GM18867 (cell line): ENCODE measurements around the gene IL17B.
A peak's percentile ranks its signal among the peaks of the same experiment; 100 is the strongest.
"Not testable (repeated sequence)": the region's sequence is repeated elsewhere in the genome, so short reads cannot be mapped to it uniquely, and the experiment has no call there.

Experiments
- ATAC-seq: cut with Tn5 transposase; IDR thresholded peaks from one replicate; pipeline ENCODE4 v1.9.1; 2021; ENCODE audit warnings: mild to moderate bottlenecking, moderate library complexity; ENCODE audit not compliant: unreplicated experiment

IL17B gene

GRCh38 chr5:149403923-149404745, 25.0 kb upstream of the IL17B start:
- ATAC-seq, result no peak

- ATAC-seq, result no peak
Observed at GRCh38 chr5:149402291-149402690, 23.2 kb upstream of the IL17B start.

- ATAC-seq, result no peak
Observed at GRCh38 chr5:149401051-149401450, 22.0 kb upstream of the IL17B start.

DNA sequence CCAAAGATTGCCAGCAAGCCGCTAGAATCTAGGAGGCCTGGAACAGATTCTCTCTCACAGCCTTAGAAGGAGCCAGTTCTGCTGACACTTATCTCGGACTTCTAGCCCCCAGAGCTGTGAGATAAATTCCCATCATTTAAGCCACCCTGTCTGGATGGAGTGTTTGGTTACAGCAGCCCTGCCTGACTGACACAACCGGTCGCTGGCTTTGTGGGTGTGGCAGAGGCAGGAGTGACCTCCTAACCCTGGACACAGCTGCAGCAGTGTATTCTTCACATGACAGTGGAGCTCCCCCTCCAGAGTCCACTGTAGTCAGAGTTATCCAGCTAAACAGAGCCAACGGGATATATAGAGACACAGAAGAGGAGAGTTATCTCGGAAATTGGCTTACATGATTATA, 21.2 kb upstream of the IL17B start:
- ATAC-seq, result no peak

DNA sequence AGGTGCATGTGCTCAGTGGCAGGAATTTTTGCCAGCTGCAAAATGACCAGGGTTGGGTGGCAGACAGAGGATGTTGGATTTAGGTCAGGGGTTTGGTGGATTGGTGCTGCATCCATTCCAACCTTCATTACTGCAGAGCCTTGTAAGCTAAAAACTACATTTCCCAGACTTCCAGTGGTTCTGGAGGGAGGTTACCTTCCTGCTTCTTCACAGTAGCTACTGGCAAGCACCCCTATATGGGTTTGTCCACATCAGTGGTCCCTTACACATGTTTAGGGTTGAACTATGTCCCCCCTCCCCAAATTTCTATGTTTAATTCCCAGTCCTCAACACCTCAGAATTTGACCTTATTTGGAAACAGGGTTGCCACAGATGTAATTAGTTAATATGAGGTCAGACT, 20.7 kb upstream of the IL17B start:
- ATAC-seq, result no peak

GRCh38 chr5:149398747-149399266, 19.7 kb upstream of the IL17B start:
- ATAC-seq, result not testable (repeated sequence)

- ATAC-seq, result no peak
Observed at GRCh38 chr5:149397530-149397929, 18.4 kb upstream of the IL17B start.

- not testable (repeated sequence) for ATAC-seq
Observed at GRCh38 chr5:149394996-149395395, 15.9 kb upstream of the IL17B start.

DNA sequence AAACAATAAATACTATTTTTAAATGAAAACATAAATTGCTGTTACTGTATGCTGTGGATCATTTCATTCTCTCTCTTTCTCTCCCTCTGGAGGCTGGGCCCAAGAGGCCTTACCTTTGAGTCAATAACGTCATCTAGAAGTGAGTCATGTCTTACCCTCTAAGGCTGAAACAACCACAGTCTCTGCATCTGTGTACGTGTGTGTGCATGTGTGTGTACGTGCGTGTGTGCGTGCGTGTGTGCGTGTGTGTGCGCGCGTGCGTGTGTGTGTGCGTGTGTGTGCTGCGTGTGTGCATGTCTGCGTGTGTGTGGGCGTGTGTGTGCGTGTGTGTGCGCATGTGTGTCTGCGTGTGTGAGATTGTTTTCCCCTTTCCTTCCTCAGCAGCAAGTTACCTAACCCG, 13.6 kb upstream of the IL17B start:
- ATAC-seq, result no peak

DNA sequence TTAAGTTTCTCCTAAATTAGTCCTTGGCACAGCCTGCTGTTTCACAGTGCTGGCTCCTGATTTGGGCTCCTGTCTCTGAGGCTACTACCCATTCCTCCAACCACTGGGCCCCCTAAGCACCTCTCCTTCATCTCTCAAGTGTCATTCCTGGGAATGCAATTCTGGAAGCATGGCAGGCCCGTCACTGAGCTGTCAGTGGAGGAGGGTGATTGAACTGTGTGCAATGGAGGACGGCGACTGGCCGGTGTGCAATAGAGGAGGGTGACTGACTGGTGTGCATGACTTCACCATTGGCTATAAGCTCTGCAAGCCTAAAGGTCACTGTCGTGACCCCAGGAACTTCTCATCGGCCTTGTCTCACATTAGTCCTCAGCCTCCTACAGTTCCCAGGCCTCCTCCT, 12.4 kb upstream of the IL17B start:
- ATAC-seq, result no peak

DNA sequence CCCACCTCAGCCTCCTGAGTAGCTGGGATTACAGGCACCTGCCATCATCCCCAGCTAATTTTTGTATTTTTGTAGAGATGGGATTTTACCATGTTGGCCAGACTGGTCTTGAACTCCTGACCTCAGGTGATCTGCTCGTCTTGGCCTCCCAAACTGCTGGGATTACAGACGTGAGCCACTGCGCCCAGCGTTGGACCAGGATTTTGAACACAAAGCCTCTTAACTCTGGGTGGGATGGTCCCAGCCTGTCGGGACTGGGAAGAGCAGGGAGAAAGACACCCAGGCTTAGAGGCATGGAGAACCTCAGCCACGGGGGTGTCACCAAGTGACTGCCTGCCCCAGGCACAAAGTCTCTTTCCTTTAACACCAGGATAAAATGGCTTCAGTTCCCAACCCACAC, 12.0 kb upstream of the IL17B start:
- ATAC-seq, result not testable (repeated sequence)

GRCh38 chr5:149389552-149390495, 10.7 kb upstream of the IL17B start:
- ATAC-seq, result no peak

DNA sequence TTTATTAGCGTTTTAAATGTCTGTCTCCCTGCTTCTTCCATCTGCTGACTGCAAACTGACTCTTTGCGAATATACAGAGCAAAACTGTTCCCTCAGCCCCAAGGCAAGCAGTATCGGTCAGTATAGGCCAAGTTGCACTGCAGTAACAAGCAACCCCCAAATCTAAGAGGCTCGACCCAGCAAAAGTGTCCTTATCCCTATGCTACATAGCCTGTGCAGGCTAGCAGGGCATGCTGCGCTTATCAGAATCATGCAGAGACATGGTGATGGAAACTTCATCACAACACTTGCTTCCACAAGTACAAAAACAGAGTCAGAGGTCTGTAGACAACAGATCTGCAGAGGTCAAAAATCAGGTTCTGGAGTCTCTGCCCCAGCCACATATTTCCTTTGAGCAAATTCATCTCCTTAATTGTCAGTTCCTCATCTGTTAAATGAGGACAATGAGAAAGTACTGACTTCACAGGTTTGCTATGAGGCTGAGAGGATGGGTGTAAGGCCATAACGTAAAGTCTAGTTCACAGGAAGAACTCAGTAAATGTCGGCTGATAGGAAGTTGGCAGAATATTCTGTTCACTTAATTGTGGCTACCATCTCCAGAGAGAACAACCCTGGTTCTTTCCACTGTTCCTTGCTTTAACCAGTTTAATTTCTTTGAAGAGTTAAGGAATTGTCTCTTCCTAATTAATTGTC, 9.6 kb upstream of the IL17B start:
- ATAC-seq, result no peak

GRCh38 chr5:149387982-149388381, 8.9 kb upstream of the IL17B start:
- ATAC-seq, result no peak

GRCh38 chr5:149387081-149387631, 8.1 kb upstream of the IL17B start:
- ATAC-seq, result no peak

- no peak for ATAC-seq
Observed at GRCh38 chr5:149386166-149386565, 7.1 kb upstream of the IL17B start.

- ATAC-seq, result no peak
Observed at GRCh38 chr5:149383399-149383798, 4.3 kb upstream of the IL17B start.

DNA sequence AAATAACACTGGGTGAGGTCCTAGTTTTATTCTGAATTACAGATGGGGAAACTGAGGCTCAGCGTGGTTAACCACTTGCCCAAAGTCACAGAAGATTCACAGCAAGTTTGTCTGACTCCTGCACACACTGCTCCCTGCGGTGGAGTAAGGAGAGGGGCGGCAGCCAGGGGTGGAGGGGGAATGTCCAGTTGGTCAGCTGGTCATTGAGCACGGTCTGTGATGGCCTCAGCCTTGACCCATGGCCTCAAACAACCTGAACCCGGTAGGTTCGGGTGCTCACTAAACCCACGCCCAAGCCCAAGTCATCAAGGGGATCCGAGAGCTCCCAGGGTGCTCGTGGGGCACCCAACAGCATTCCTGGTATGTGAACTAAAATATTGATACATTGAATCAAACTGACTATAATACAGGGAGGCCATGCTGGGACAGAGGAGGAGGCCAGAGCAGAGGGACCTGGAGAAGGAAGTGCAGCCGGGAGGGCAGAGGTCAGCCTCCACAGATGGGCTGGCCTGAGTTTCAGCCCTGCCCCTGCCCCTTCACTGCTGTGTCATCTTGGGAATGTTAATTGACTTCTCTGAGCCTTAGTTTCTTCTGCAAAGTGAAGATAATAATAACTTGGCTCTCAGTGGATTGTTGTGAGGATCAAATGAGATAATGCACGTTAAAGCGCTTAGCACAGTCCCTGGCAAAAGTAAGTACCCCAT, 3.6 kb upstream of the IL17B start:
- ATAC-seq, result no peak

- ATAC-seq, result peak; percentile 82
Observed at GRCh38 chr5:149381986-149382338, 2.9 kb upstream of the IL17B start.

DNA sequence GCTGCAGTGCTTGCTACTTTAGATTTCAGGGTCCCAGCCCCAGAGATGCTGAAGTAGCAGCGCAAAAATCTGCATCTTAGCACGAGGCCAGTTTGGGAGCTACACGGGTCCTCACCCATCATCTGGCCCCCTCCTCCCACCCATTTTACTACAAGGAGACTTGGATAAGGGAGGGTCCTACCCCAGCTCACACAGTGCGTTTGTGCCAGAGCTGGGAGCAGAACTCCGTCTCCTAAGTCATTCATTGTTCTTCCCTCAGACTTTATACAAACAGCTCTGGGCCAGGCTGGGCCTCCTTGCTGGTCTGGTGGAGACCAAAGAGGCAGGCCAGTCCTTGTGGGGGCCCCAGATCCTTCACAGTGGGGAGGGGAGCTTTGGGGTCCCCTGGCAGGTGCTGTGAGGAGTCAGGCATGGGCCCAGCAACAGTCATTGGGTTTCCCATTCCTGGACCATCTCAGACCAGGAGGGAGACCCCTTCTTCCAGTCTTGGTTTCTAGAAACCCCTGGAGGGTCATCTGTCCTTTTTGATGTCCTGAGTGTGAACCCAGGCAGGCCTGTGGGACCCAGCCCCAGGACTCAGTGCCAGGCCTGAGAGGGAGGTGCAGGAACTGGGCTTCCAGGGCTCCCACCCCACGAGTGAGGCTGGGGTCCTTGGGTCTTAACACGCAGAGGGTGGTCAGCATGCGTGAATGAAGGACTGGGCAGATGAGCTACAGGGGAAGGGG, 2.3 kb upstream of the IL17B start:
- no peak for ATAC-seq
